ENCODE measurements around the gene ATG9B.

ATG9B gene

DNA sequence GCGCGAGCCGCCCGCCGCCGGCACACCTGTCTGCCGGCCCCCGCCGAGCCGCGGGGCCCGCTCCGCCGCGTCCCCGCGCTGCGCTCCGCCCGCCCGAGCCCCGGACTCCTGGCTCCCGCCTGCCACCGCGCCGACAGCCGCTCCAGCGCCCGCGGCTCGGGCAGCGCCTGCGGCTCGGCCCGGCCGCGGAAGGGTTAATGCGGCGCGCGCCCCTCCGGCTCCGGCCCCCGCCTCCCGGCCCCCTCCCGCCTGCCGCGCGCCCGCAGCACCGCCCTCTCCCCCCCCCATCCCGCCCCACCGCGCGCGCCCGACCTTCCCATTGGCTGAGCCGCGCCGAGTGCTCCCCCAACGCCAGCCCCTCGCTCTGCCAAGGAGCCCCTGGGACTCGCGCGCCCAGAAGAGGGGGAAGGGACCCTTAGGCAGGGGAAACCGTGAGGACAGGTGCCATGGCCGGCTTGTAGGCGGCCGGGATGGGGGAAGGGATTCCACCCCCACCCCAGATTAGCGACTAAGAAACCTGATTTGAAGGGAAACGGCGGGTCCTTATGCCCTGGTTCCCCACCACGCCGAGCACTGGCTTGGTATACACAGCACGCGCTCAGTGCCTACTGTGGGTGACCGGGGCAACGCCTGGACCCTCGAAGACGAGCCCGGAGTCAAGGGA is 46.0 kb downstream of the ATG9B start, which contains the start of gene KCNH2:
Gene KCNH2, minus strand, starts transcription at position 196 of the 664 bp plus-strand sequence. CDS start 408 bp downstream, outside the sequence.
- no peak for DNase-seq (ENCODE audit: low read depth)

DNA sequence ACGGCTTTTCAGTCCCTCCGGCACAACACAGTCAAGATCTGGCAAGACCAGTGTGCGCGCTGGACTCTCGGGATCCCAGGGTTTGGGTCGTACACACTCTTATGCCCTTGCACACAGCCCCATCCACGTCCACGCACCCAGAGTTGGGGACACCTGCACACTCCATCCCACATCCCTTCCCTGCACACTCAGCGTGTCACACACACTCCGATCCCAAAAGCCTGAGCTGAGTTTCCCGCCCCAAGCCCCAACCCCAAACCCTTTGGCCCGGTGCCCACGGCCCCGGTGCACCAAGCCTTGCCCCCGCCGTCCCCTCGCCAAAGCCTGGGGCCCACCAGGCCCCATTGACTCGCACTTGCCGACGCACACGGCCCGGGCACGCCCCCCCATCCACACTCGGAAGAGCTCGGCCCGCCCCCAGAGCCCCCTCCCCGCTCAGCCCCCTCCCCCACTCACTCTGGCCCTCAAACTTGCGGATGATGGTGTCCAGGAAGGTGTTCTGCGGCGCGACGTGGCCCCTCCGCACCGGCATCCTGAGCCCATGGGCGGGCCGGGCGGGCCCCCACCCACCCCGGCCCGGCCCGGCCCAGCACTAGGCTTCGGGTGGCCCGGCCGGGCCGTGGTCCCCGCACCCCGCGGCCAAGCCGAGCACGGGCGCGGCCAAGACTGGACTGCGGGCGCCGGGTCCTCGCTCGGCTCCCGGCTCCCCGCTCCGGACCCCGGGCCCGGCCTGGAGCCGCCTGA is 46.7 kb downstream of the ATG9B start:
- DNase-seq (ENCODE audit: low read depth): no peak

- no peak for DNase-seq (ENCODE audit: low read depth)
Measured at GRCh38 chr7:150976529-150977381, 47.5 kb downstream of the ATG9B start.

DNA sequence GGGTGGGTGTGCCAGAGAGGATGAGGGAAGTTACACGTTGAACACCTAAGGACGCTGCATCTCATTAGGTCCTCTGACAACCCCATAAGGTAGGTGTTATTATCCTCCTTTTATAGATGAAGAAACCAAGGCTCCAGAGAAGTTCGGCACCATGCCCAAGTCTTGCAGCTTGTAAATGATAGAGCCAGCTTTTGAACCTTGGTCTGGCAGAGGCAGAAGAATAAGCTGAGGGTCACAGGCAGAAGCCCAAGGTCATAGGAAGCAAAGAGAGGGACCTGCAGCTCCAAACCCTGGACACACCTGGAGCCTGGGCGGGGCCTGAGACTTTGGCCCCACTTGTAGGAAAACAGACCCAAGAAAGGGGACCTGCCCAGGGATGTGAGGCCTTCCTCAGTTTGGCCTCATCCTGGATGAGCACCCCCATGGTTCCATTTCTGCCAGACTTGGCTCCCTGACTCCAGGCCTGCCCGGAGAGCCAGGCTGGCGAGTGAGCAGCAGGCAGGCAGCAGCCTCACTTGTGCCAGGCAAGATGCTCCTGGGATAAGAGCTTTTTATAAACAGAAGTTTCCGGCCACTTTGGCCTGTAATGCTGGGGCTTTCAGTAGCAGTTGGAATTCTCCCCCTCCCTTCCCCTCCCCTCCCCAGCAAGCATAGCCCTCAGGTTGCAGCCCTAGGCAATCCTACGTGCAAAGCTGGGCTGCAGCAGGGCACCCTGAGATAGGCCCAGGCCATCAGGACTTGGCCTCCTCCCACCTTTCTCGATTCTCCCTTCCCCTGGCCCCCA is 48.6 kb downstream of the ATG9B start:
- no peak for DNase-seq (ENCODE audit: low read depth)

DNA sequence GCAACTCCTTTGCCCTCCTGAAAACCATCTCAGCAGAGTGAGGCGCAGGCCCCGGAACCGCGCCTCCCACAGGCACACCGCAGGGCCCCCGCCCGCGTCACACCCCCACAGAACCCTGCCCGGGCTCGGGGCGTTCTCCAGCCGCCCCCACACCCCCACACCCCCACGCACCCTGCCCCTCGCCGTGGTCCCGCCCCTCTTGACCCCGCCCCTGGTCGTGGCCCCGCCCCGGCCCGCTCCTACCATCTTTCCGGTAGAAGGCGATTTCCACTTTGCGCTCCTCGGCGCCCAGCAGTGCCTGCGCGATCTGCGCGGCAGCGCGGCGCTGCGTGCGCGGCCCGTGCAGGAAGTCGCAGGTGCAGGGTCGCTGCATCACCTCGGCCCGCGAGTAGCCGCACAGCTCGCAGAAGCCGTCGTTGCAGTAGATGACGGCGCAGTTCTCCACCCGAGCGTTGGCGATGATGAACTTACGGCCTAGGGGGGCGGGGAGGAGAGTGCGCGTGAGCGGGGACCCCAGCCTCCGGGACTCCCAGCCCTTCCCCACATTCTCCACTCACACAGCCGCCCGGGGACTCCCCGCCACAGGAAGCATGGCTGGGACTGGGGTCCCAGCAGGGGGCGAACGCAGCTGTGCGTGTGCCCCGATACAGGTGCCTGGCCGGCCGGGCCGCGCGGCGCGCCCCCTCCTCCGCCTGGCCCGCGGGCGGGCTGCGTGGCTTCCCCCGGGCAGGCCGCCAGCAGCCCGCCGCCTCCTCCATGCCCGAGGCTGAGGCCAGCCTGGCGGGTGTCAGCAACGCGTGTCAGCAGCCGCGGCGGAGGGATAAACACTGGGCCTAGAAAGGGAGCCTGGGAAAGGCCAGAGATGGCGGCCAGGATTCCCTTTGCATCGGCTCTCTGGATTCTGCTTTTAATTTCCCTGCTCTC is 49.6 kb downstream of the ATG9B start:
- peak; percentile 70 for DNase-seq (ENCODE audit: low read depth)

DNA sequence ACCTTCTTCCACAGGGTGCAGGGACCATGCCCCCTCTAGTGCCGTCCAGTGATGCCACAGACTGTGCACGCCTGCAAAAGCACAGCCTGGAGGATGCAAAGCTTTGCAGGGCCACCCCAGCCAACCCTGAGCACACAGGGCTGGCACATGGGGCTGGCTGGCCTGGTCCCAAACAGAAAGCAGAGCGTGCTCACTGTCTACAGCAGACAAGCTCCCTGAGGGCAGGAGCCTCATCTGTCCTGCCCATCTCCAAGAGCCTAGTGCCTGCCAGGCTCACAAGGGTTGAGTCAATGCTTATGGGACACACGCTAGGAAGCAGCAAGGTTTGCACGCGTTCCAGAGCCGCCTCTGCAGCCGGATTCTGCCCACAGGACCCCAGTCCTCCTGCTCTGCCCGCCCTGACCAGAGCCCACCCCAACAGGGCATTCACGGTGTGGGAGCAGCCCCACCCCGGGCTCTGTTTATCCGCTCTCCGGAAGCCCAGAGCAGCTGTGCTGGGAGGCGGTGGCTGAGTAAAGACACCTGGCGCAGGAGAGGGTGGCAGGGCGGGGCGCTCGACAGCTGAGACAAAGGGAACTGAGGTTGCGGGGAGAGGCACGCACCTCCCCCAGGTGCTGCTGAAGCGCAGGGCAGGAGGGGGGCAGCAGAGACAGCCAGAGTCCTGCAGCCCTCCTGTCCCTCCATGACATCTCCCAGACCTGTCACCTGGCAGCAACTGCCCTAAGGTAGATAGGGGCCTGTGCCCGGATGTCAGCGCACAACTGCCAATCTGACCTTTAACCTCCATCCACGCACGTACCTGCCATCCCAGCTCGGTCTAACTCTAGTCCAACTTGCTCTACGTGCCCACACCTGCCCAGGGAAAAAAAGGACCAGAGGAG is 50.5 kb downstream of the ATG9B start:
- DNase-seq (ENCODE audit: low read depth): no peak

GRCh38 chr7:150972741-150973140 is 51.6 kb downstream of the ATG9B start:
- DNase-seq (ENCODE audit: low read depth): no peak

- no peak for DNase-seq (ENCODE audit: low read depth)
Measured at GRCh38 chr7:150972023-150972468, 52.2 kb downstream of the ATG9B start.

DNA sequence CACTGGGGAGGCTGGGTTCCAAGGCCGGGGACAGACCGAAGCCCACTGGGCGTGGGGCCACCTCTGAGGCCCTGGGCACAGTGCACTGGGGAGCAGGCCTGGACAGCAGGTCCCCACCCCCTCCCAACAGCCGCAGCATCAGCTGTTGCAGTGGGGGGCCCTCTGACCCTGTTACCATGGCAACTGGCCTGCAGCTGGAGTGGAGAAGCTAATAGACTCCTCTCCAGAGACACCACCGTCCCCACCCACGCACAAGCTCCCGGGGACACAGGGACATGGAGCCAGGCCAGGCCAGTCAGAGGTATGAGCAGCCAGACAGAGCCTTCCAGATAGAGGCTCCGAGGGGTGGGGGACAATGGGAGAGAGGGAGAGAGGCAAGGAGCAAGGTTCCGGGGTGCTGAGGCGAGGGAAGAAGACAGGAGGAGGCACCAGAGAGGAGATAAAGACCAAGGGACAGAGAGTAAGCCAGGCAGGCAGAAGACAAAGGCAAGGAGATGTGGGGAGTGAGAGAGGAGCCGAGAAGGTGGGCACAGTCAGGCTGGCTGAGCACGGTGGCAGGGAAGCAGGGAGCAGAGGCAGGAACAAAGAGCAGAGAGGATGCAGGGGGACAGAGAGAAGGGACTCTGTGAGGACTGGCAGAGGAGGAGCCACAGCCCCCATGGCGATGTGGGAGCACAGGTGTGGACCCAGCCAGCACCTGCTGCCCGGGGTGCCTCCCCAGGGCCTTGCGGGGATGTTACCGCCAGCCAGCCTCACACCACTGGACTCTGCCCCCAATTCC is 52.9 kb downstream of the ATG9B start:
- no peak for DNase-seq (ENCODE audit: low read depth)

DNA sequence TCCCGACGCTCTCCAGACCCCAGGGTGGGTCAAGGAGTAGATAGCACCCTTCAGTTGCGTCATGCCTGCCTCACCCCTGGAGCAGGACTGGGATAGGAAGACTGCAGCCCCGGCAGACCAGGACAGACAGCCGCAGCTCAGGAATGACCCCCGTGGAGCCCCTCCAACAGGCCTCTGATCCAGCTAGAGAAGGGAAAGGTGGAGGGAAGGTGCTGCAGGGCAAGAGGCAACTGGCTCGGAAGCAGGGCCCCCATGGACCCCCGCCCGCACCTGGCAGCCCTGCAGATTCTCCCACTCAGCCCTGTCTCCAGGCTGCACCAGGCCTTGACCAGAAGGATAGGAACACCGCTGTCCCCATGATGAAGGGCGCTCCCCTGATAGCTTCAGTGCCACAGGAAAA is 53.9 kb downstream of the ATG9B start:
- no peak for DNase-seq (ENCODE audit: low read depth)

DNA sequence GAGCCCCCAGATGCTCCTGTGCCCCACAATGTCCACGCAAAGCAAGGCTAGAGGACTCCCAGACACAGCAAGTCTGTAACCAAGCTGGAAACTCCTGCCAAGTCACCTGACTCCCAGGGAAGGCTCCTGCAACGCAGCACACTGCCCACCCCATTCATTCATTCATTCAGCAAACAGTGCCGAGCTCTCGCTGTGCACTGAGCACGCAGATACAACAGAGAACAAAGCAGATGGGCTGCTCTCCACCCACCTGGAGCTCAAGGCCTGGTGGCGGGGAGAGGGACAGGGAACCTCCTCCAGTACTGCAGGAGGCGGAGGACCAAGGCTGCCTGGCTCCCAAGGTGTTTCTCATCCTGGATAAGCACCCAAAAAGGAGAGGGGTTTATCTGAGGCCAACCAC is 54.8 kb downstream of the ATG9B start:
- DNase-seq (ENCODE audit: low read depth): no peak

- no peak for DNase-seq (ENCODE audit: low read depth)
Measured at GRCh38 chr7:150968734-150969372, 55.4 kb downstream of the ATG9B start.

GRCh38 chr7:150968056-150968733 is 56.1 kb downstream of the ATG9B start:
- DNase-seq (ENCODE audit: low read depth): no peak

GRCh38 chr7:150967349-150967748 is 56.9 kb downstream of the ATG9B start:
- DNase-seq (ENCODE audit: low read depth): no peak

GRCh38 chr7:150966002-150966401 is 58.3 kb downstream of the ATG9B start:
- no peak for DNase-seq (ENCODE audit: low read depth)

DNA sequence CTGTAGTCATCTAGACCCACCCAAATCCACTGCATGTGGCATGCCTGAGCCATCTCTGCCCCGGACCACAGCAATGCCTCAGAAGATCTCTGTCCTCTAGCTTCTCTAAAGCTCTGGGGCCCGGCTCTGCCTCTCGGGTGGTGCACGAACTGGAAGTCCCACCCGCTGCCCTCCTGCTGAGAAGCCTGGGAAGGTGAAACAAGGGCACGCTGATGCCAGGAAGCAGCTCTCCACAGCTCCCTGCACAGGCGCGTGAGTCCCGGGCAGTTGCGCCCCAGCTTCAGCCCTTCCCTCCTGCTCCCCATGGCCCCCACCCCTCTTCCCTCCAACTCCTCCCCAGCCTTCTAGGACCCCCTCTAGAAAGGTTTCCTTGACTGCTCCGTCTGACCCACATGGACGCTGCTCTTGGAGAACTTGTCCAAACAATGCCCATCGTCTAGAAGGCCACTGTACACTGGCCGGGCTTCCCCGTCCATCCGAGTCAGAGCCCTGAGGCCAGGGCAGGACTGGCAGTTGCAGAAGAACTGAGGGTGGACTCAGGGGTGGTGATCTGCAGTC is 58.9 kb downstream of the ATG9B start:
- no peak for DNase-seq (ENCODE audit: low read depth)

All from activated T-helper 9 cell treated with anti-CD3 and anti-CD28 coated beads, Interleukin-2, amount 50 U/mL, for 16 hours (primary cell).